ENCODE data around the gene PPP2R3B. TPM values are rescaled to one million over a fixed set of nuclear protein-coding genes. Genes with fewer than 3 reads are reported as not detected.

Gene PPP2R3B
- total RNA-seq, 1 donor from 2014 or later: 15.4 TPM

GRCh38 chrX:291411-291901 is 95.3 kb downstream of the PPP2R3B start:
- POLR2A ChIA-PET: no interaction called here
- no peak overlapping the region for H3K4me3 Mint-ChIP-seq
- peaks cover 76% of the 10 kb centered on the region for H3K36me3 Mint-ChIP-seq (ENCODE audit: low read depth)
- H3K27me3 Mint-ChIP-seq: no peaks in the 10 kb centered on the region
- H3K4me1 Mint-ChIP-seq: peaks cover 4% of the 10 kb centered on the region
- H3K9me3 Mint-ChIP-seq: no peaks in the 10 kb centered on the region
- ATAC-seq (ENCODE audit: low read depth) (no peak), DNase-seq (no peak)
- CTCF ChIA-PET: no interaction called here
- TF ChIP-seq CTCF (IDR thresholded peaks at IDR 0.05): no peak
- intact Hi-C loops (cut with micrococcal nuclease): no loop called here
- H3K27ac Mint-ChIP-seq: no peak overlapping the region

GRCh38 chrX:290476-291166 is 96.1 kb downstream of the PPP2R3B start:
- DNase-seq: no peak
- Mint-ChIP-seq H3K4me3 (no peak overlapping the region), H3K4me1 (peaks cover 6% of the 10 kb centered on the region), H3K27ac (no peak overlapping the region), H3K36me3 (ENCODE audit: low read depth) (peaks cover 76% of the 10 kb centered on the region), H3K9me3 (no peaks in the 10 kb centered on the region), H3K27me3 (no peaks in the 10 kb centered on the region)
- no peak for ATAC-seq (ENCODE audit: low read depth)
- CTCF ChIA-PET: no interaction called here
- no peak for TF ChIP-seq CTCF (IDR thresholded peaks at IDR 0.05)
- POLR2A ChIA-PET: no interaction called here
- intact Hi-C loops (cut with micrococcal nuclease): no loop called here

GRCh38 chrX:288561-288991 is 98.1 kb downstream of the PPP2R3B start:
- peaks cover 10% of the 10 kb centered on the region for H3K4me1 Mint-ChIP-seq
- no peak overlapping the region for H3K27ac Mint-ChIP-seq
- no peak for TF ChIP-seq CTCF (IDR thresholded peaks at IDR 0.05)
- intact Hi-C loops (cut with micrococcal nuclease): no loop called here
- H3K36me3 Mint-ChIP-seq (ENCODE audit: low read depth): peaks cover 72% of the 10 kb centered on the region
- no peak overlapping the region for H3K4me3 Mint-ChIP-seq
- POLR2A ChIA-PET: no interaction called here
- no peaks in the 10 kb centered on the region for H3K27me3 Mint-ChIP-seq
- ATAC-seq (ENCODE audit: low read depth) (no peak), DNase-seq (no peak)
- H3K9me3 Mint-ChIP-seq: no peaks in the 10 kb centered on the region
- CTCF ChIA-PET: no interaction called here

GRCh38 chrX:287670-288069 is 99.0 kb downstream of the PPP2R3B start:
- intact Hi-C loops (cut with micrococcal nuclease): no loop called here
- Mint-ChIP-seq H3K4me1 (peaks cover 10% of the 10 kb centered on the region), H3K27ac (no peak overlapping the region), H3K27me3 (no peaks in the 10 kb centered on the region), H3K9me3 (no peaks in the 10 kb centered on the region), H3K4me3 (no peak overlapping the region), H3K36me3 (ENCODE audit: low read depth) (peaks cover 63% of the 10 kb centered on the region)
- DNase-seq (no peak), ATAC-seq (ENCODE audit: low read depth) (no peak)
- ChIA-PET POLR2A (no interaction called here), CTCF (no interaction called here)
- TF ChIP-seq CTCF (IDR thresholded peaks at IDR 0.05): no peak

- Mint-ChIP-seq H3K27ac (no peak overlapping the region), H3K4me3 (no peak overlapping the region)
- no peak for ATAC-seq (ENCODE audit: low read depth)
Observed at GRCh38 chrX:285076-285677, 101.5 kb downstream of the PPP2R3B start.

More at GRCh38 chrX:285076-285677, 101.5 kb downstream of the PPP2R3B start:
- ChIA-PET POLR2A (no interaction called here), CTCF (no interaction called here)
- peaks cover 16% of the 10 kb centered on the region for H3K4me1 Mint-ChIP-seq
- H3K9me3 Mint-ChIP-seq: no peaks in the 10 kb centered on the region
- H3K27me3 Mint-ChIP-seq: no peaks in the 10 kb centered on the region
- intact Hi-C loops (cut with micrococcal nuclease): no loop called here
- DNase-seq: no peak
- H3K36me3 Mint-ChIP-seq (ENCODE audit: low read depth): peaks cover 44% of the 10 kb centered on the region
- TF ChIP-seq CTCF (IDR thresholded peaks at IDR 0.05): no peak

Other genes with a start within 250 kb of the PPP2R3B start
- gene PLCXD1, start 105.5 kb downstream of the PPP2R3B start, total RNA-seq: 19.5 and 23.8 TPM in 2 replicates
- gene GTPBP6, start 68.1 kb downstream of the PPP2R3B start, total RNA-seq: 69.9 and 75.6 TPM in 2 replicates
- gene SHOX, start 243.9 kb upstream of the PPP2R3B start, total RNA-seq: not detected in 2 replicates

Data from activated B cell treated with CpG ODN at 0.5 μM for 24 hours (primary cell).